HG02763 (cell line): ENCODE data around the gene SELPLG.
"Not testable (repeated sequence)": the region's sequence is repeated elsewhere in the genome, so short reads cannot be mapped to it uniquely, and the experiment has no call there.

Source experiments
- ATAC-seq: cut with Tn5 transposase; IDR thresholded peaks from one replicate; pipeline ENCODE4 v1.9.1; 2021; ENCODE audit warnings: mild to moderate bottlenecking, moderate library complexity; ENCODE audit not compliant: unreplicated experiment

SELPLG gene

GRCh38 chr12:108656247-108656646 is 22.6 kb upstream of the SELPLG start:
- not testable (repeated sequence) for ATAC-seq

- ATAC-seq: not testable (repeated sequence)
These were observed 22.1 kb upstream of the SELPLG start for GRCh38 chr12:108655812-108656175.

GRCh38 chr12:108654622-108655021 is 20.9 kb upstream of the SELPLG start:
- ATAC-seq: not testable (repeated sequence)

- no peak for ATAC-seq
These were observed 20.2 kb upstream of the SELPLG start for GRCh38 chr12:108653922-108654321.

- ATAC-seq: no peak
These were observed 19.4 kb upstream of the SELPLG start for GRCh38 chr12:108653082-108653516.

- ATAC-seq: no peak
These were observed 16.4 kb upstream of the SELPLG start for GRCh38 chr12:108650083-108650482.

GRCh38 chr12:108649669-108650068 is 16.0 kb upstream of the SELPLG start:
- ATAC-seq: no peak

GRCh38 chr12:108649126-108649525 is 15.4 kb upstream of the SELPLG start:
- no peak for ATAC-seq

- ATAC-seq: no peak
These were observed 14.7 kb upstream of the SELPLG start for GRCh38 chr12:108648371-108648770.

GRCh38 chr12:108647585-108648287 is 14.0 kb upstream of the SELPLG start:
- ATAC-seq: no peak

GRCh38 chr12:108646600-108647579 is 13.2 kb upstream of the SELPLG start:
- ATAC-seq: no peak

GRCh38 chr12:108645686-108646599 is 12.2 kb upstream of the SELPLG start:
- no peak for ATAC-seq

- ATAC-seq: no peak
These were observed 11.1 kb upstream of the SELPLG start for GRCh38 chr12:108644811-108645120.

GRCh38 chr12:108643941-108644810 is 10.5 kb upstream of the SELPLG start:
- no peak for ATAC-seq

- ATAC-seq: no peak
These were observed 9.4 kb upstream of the SELPLG start for GRCh38 chr12:108642899-108643654.

- ATAC-seq: no peak
These were observed 8.7 kb upstream of the SELPLG start for GRCh38 chr12:108642269-108642870.

GRCh38 chr12:108641446-108642268 is 8.0 kb upstream of the SELPLG start:
- no peak for ATAC-seq

- no peak for ATAC-seq
These were observed 7.2 kb upstream of the SELPLG start for GRCh38 chr12:108640802-108641445.
